ENCODE measurements around the gene BAHCC1.

Gene BAHCC1

DNA sequence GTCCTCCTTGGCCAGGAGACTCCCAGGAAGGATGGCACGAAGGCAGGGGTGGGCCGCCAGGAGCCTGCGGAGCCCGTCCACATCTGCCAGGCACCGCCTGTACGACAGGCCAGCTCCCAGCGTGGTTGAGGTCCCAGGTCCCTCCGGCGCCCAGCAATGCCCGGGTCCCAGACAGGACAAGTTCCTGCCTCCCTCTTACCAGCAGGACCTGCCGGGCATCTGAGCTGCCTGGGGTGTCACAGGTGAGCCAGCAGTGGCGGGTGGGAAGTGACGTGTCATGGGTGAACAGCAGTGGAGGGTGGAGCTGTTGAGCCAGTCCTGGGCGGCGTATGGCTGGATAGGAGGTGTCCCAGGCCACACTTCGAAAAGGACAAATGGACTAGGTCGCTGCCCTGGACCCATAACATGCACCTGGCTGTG lies 15.7 kb upstream of the BAHCC1 start:
- DNase-seq (ENCODE audit: low spot score): no peak
- TF ChIP-seq, protein P1, sequence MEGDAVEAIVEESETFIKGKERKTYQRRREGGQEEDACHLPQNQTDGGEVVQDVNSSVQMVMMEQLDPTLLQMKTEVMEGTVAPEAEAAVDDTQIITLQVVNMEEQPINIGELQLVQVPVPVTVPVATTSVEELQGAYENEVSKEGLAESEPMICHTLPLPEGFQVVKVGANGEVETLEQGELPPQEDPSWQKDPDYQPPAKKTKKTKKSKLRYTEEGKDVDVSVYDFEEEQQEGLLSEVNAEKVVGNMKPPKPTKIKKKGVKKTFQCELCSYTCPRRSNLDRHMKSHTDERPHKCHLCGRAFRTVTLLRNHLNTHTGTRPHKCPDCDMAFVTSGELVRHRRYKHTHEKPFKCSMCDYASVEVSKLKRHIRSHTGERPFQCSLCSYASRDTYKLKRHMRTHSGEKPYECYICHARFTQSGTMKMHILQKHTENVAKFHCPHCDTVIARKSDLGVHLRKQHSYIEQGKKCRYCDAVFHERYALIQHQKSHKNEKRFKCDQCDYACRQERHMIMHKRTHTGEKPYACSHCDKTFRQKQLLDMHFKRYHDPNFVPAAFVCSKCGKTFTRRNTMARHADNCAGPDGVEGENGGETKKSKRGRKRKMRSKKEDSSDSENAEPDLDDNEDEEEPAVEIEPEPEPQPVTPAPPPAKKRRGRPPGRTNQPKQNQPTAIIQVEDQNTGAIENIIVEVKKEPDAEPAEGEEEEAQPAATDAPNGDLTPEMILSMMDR (IDR thresholded peaks at IDR 0.05): no peak
- Histone ChIP-seq H3K27ac (no peak overlapping the region), H3K4me3 (no peak overlapping the region)

DNA sequence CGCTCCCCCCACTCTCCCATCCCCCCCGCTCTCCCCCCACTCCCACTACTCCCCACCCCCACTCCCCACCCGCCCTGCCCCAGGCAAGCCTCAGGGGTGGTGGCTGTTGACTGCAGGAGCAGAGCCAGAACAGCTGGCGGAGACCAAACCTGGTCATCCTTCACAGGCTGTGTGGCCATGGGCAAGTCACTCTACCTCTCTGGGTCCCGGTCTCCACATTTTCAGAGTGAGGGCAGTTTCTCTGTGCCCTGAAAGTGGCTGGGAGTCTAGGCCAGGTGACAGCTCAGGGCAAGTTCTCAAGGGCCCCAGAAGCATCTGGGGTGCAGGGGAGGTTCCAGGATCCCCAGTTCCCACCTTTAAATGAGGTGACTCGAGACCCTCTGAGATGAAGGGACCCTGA lies 15.1 kb upstream of the BAHCC1 start:
- TF ChIP-seq, protein P1 (IDR thresholded peaks at IDR 0.05): no peak
- Histone ChIP-seq H3K27ac (no peak overlapping the region), H3K4me3 (no peak overlapping the region)
- no peak for DNase-seq (ENCODE audit: low spot score)

DNA sequence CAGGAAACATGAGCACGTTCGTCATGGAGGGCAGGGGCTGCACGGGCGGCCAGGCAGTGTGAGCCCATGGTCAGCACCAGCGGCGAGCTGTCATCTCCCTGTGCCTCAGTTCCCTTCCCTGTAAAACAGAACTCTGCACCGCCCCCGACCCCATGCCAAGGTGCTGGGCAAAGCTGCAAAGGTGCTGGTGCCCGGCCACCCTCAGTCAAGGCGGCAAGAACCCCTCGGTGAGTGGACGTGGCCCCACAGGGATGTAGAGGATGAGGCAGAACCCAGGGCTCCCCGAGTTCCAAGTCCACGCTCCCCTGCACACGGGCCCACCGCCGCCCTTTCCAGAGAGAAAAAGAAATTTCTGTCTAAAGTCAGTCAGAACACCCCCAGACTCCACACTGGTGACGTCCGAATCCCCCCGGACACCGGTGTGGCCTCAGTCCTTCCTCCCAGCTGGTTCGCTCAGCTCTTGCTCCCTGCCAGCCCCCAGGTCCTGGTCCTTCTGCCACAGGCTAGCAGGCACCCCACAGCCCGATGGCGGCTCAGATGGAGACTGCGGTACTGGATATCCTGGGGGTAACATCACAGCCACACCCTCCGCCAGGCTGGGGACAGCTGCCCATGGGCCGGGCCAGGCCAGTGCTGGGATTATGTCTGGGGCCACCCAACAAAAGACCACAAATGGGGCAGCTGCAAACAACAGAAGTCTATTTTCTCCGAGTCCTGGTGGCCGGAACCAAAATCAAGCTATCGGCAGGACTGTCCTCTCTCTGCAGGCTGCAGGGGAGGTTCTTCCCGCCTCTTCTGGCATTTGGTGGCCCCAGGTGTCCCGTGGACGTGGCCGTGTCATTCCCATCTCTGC lies 14.4 kb upstream of the BAHCC1 start:
- H3K4me3 ChIP-seq: no peak overlapping the region
- H3K27ac ChIP-seq: no peak overlapping the region
- TF ChIP-seq, protein P1 (IDR thresholded peaks at IDR 0.05): no peak
- no peak for DNase-seq (ENCODE audit: low spot score)

DNA sequence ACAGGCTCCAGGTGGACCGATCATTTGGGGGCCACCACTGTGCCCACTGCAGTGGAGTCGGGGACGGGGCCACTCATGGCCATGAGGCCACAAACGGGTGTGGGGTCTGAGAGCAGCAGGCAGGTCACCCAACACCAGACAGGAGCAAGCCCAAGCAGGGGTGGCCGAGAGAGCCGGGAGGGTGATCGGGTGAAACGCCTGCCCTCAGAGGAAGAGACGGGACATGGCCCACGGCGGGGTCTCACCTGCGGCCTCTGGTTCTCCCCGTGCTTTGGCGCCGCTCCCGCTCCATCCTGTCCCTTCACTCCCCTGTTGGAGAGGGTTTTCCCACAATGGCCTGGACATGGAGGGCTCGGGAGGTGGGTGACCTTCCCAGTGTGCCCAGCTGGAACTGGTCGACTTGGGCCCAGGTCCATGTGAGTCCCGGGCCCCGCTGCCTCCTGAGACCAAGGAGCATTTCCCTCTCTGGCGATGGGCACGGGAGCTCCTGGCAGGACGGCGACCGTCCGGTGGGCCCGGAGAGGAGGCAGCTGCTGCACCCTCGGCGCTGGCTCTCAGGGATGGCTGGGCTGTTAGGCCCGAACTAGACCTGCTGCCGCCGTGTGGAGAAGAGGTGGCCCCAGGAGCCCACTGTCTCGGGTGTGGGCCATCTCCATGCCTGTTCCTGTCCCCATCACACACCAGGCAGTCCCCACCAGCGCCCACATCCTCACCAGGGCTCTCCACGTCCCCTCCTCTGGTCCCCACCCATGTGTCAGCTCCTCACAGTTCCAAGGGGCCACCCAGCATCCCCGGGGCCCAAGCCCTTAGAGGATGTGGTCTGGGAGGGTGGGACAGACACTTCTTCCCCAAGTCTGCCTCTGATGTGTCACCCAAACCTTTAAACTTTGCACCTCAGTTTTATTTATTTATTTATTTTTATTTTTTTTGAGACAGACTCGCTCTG lies 13.4 kb upstream of the BAHCC1 start:
- no peak for DNase-seq (ENCODE audit: low spot score)
- TF ChIP-seq, protein P1 (IDR thresholded peaks at IDR 0.05): no peak
- H3K4me3 ChIP-seq: no peak overlapping the region
- no peak overlapping the region for H3K27ac ChIP-seq

DNA sequence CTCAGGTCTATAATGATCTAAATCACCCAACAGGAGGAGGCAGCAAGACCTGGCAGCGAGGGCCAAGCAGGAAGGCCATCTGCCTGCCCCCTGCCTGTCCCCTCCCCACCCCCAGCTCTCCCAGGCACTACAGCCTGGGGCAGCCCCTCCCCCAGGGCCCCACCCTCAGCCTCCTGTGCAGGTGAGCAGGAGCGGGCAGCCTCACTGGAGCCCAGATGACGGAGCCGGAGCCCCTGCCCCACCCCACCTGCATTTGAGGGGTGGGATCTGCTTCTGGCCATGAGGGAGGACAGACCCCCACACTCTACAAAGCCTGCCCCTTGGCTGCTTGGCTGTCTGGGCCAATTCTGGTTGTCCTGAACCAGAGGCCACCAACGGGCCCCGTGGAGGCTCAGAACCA lies 12.4 kb upstream of the BAHCC1 start:
- DNase-seq (ENCODE audit: low spot score): no peak
- Histone ChIP-seq H3K27ac (no peak overlapping the region), H3K4me3 (no peak overlapping the region)
- TF ChIP-seq, protein P1 (IDR thresholded peaks at IDR 0.05): no peak

DNA sequence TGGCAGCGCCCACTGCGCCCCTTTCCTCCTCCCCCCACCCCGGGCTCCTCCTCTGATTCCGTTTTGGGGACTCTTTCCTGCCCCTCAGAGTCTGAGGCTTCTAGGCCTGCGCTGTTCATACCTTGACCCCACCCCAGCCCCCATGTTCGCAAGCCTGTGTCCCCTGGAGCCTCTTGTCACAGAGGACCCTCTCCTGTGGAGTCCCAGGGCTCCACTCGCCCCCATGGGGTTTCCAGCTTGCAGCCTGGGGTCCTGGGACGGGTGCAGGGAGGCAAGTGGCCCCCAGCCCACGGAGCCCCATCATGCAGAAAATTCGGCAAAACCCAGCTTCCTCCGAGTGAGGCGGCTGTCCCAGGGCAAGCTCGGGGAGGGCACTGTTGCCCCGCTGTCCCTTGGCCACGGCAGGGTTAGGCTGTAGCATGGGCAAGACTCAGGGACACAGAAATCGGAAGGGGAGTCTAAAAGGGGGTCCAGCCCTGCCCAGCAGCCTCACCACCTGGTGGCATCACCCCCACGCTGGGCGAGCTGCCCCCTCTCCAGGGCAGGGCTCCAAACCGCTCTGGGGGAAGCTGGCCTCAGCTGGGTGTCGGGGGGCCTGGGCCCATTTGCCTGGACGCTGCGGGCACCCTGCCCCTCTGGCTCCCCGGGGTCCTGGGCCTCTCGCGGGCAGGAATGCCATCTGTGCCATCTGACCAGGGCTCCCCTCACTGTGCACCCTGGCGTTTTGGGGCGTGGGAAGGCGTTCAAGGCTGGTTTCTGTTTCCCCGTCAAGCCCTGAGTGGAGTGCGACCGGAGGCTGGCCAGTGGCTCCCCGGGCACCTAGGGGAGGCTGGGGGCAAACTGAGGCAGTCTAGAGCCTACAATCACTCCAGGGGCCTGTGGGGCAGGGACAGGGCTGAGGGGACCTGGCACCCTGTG lies 11.5 kb upstream of the BAHCC1 start:
- no peak overlapping the region for H3K4me3 ChIP-seq
- no peak for DNase-seq (ENCODE audit: low spot score)
- TF ChIP-seq, protein P1 (IDR thresholded peaks at IDR 0.05): no peak
- no peak overlapping the region for H3K27ac ChIP-seq
